ENCODE data around the gene STARD5.

STARD5 gene

GRCh38 chr15:81289910-81290309 lies 34.0 kb downstream of the STARD5 start:
- DNase-seq = no peak

GRCh38 chr15:81288616-81289015 lies 35.3 kb downstream of the STARD5 start:
- DNase-seq = no peak

- no peak for DNase-seq
Measured at GRCh38 chr15:81288040-81288439, 35.9 kb downstream of the STARD5 start.

- no peak for DNase-seq
Measured at GRCh38 chr15:81286621-81287121, 37.3 kb downstream of the STARD5 start.

- no peak for DNase-seq
Measured at GRCh38 chr15:81285461-81285860, 38.5 kb downstream of the STARD5 start.

- DNase-seq = no peak
Measured at GRCh38 chr15:81284256-81285031, 39.5 kb downstream of the STARD5 start.

- no peak for DNase-seq
Measured at GRCh38 chr15:81282911-81283310, 41.0 kb downstream of the STARD5 start.

- DNase-seq = no peak
Measured at GRCh38 chr15:81282606-81282895, 41.4 kb downstream of the STARD5 start.

GRCh38 chr15:81281766-81282605 lies 42.0 kb downstream of the STARD5 start:
- DNase-seq = no peak

- no peak for DNase-seq
Measured at GRCh38 chr15:81281456-81281735, 42.5 kb downstream of the STARD5 start.

GRCh38 chr15:81280696-81281455 lies 43.1 kb downstream of the STARD5 start:
- DNase-seq = no peak

- DNase-seq = no peak
Measured at GRCh38 chr15:81279621-81280485, 44.1 kb downstream of the STARD5 start.

- DNase-seq = no peak
Measured at GRCh38 chr15:81278306-81279029, 45.5 kb downstream of the STARD5 start.

- DNase-seq = no peak
Measured at GRCh38 chr15:81277851-81278250, 46.1 kb downstream of the STARD5 start.

GRCh38 chr15:81276967-81277366 lies 47.0 kb downstream of the STARD5 start:
- DNase-seq = no peak

GRCh38 chr15:81275711-81276392 lies 48.1 kb downstream of the STARD5 start:
- no peak for DNase-seq

GRCh38 chr15:81274931-81275707 lies 48.8 kb downstream of the STARD5 start:
- no peak for DNase-seq

- no peak for DNase-seq
Measured at GRCh38 chr15:81274255-81274654, 49.7 kb downstream of the STARD5 start.

- no peak for DNase-seq
Measured at GRCh38 chr15:81273855-81274254, 50.1 kb downstream of the STARD5 start.

GRCh38 chr15:81273200-81273599 lies 50.7 kb downstream of the STARD5 start:
- no peak for DNase-seq

Measured in SIG-M5 (cell line).